ENCODE measurements around the gene TMEM92.

DNA sequence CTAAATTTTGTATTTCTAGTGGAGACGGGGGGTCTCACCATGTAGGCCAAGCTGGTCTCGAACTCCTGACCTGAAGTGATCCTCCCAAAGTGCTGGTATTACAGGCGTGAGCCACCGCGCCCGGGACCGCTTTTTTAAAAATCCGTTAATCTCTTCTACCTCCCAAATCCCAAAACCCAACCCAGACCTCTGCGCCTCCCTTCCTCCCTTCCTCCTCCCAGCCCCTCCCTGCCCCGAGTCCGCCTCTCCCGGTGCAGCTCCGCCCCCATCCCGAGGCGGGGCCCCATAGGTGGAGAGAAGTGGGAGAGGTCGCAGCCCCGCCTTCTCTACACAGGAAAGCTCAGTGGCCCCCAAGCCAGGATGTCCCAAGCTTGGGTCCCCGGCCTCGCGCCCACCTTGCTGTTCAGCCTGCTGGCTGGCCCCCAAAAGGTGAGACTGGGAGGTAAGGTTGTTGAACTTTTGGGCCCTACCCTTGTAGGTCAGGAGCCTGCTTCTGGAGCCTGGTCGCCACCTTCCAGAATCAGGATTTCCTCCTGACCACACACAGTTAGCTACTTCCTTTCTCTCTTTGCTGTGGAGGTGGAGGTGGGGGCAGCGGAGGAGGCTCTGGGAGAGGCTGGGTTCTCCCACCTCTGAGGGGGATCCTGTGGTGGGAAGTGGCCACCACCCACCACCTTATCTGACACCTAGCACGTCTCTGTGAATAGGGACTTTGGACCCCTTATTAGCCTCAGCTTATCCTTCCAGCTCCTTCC, at the start of gene TMEM92:
- TF ChIP-seq POLR2A (IDR thresholded peaks at IDR 0.05): no peak
- TF ChIP-seq, protein P1, sequence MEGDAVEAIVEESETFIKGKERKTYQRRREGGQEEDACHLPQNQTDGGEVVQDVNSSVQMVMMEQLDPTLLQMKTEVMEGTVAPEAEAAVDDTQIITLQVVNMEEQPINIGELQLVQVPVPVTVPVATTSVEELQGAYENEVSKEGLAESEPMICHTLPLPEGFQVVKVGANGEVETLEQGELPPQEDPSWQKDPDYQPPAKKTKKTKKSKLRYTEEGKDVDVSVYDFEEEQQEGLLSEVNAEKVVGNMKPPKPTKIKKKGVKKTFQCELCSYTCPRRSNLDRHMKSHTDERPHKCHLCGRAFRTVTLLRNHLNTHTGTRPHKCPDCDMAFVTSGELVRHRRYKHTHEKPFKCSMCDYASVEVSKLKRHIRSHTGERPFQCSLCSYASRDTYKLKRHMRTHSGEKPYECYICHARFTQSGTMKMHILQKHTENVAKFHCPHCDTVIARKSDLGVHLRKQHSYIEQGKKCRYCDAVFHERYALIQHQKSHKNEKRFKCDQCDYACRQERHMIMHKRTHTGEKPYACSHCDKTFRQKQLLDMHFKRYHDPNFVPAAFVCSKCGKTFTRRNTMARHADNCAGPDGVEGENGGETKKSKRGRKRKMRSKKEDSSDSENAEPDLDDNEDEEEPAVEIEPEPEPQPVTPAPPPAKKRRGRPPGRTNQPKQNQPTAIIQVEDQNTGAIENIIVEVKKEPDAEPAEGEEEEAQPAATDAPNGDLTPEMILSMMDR (IDR thresholded peaks at IDR 0.05): no peak
